Activated CD4-positive, alpha-beta T cell treated with anti-CD3 and anti-CD28 coated beads for 4 hours (primary cell): ENCODE measurements around the gene ZC3H11A.
"Not testable (repeated sequence)": the region's sequence is repeated elsewhere in the genome, so short reads cannot be mapped to it uniquely, and the experiment has no call there.

Experiments
- DNase-seq, 2 donors: peaks; one replicate each; pipeline ENCODE4 v3.0.0-alpha.2; 2020

Gene ZC3H11A

GRCh38 chr1:203789966-203790365 is 5.5 kb upstream of the ZC3H11A start:
- no peak for DNase-seq

DNA sequence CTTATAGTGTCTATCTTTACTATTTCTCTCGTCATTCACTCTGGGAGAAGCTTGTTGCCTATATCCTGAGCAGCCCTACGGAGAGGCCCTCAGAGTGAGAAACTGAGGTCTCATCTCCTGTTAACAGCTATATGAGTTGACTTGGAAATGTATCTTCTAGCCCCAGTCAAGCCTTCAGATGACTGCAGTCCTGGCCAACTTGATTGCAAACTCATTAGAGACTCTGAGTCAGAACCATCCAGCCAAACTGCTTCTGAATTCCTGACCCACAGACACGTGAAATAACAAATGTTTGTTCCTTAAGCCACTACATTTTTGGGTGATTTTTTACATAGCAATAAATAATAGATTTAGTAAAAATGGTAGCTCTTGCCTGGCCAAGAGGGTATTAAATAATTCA is 3.9 kb upstream of the ZC3H11A start:
- no peak for DNase-seq

DNA sequence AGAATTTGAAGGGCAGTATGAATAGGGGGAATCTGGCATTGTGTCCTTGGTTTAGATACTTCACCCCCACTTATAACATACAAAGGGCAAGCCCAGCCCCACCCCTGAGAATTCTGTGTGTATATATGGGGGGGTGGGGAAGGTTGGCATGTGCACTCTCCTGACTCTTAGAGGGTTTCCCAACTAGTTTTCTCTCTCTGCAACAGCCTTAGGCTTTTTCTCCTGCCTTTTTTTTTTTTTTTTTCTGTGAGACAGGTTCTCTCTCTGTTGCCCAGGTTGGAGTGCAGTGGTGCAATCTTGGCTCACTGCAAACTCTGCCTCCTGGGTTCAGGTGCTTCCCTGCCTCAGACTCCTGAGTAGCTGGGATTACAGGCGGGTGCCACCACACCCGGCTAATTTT is 2.9 kb upstream of the ZC3H11A start:
- DNase-seq: no peak

GRCh38 chr1:203793561-203793960 is 1.9 kb upstream of the ZC3H11A start:
- not testable (repeated sequence) for DNase-seq

DNA sequence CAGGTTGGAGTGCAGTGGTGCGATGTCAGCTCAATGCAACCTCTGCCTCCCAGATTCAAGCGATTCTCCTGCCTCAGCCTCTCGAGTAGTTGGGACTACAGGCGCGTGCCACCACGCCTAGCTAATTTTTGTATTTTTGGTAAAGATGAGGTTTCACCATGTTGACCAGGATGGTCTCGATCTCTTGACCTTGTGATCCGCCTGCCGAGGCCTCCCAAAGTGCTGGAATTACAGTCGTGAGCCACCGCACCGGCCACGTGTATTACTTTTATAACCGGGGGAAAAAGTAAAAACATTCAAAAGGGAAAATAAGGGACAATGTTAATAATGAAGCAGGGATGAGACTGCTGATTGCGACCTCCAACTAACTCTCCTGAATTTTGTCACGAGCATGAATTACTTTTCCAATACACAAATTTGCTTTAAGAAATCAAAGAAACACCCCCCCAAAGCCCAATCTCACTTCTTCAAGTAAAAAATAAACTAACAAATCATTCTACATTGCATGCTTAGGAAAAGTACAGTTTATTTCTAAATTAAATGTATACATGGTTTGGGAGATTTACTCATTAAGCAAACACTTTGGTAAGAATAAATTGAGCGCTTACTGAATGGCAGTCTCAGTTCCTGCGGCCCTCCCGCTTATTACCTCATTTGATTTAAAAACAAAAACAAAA is 521 bp upstream of the ZC3H11A start:
- no peak for DNase-seq

GRCh38 chr1:203796236-203796605 is 798 bp downstream of the ZC3H11A start:
- no peak for DNase-seq

- no peak for DNase-seq
Measured at GRCh38 chr1:203797216-203797615, 1.8 kb downstream of the ZC3H11A start.

DNA sequence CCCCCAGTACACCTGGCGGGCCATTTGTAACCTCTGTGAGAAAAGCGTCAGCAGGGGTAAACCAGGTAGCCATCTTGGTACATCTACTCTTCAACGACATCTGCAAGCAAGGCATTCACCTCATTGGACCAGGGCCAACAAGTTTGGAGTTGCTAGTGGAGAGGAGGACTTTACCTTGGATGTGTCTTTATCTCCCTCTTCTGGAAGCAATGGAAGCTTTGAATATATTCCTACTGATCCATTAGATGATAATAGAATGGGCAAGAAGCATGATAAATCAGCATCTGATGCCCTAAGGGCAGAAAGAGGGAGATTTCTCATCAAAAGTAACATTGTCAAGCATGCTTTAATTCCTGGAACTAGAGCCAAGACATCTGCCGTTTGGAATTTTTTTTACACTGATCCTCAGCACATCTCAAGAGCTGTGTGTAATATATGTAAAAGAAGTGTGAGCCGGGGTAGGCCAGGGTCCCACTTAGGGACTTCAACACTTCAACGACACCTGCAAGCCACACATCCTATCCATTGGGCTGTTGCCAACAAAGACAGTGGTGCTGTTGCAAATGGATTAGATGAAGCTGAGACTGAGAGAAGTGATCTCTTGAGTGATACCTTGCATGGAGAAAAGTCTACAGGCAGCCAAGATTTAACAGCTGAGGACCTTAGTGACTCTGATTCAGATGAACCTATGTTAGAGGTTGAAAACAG is 2.7 kb downstream of the ZC3H11A start:
- DNase-seq: no peak

DNA sequence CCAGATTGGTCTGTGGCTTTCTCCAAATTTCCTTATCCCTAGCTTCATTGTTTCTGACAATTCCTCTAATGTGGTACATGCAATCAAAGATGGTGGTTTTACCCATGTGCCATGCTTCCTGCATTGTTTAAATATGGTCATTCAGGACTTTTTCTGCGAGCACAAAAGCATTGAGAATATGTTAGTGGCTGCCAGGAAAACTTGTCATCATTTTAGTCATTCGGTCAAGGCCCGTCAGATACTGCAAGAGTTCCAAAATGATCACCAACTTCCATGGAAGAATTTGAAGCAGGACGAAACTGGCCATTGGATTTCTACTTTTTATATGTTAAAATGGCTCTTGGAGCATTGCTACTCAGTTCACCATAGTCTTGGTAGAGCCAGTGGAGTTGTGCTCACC is 3.7 kb downstream of the ZC3H11A start:
- no peak for DNase-seq

DNA sequence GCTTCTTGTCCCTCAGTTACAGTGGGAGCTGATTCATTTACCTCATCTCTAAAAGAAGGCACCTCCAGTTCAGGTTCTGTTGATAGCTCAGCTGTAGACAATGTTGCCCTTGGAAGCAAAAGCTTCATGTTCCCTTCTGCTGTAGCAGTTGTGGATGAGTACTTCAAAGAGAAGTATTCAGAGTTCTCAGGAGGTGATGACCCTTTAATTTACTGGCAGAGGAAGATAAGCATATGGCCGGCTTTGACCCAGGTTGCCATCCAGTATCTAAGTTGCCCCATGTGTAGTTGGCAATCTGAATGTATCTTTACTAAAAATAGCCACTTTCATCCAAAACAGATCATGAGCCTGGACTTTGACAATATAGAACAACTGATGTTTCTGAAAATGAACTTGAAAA is 4.5 kb downstream of the ZC3H11A start:
- no peak for DNase-seq

GRCh38 chr1:203805689-203806088 is 10.3 kb downstream of the ZC3H11A start:
- DNase-seq: no peak

DNA sequence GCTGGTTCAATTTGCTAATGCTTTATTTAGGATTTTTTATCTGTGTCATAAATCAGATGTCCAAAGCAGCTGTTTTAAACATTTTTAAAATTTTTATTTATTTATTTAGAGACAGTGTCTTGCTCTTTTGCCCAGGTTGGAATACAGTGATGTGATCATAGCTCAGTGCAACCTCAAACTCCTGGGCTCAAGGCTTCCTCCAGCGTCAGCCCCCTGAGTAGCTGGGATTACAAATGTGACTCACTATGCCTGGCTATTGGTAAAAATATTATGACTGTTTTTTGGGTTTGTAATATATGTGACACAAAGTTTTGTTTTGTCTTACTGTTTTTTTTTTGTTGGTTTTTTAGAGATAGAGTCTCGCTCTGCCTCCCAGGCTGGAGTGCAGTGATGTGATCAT is 11.8 kb downstream of the ZC3H11A start:
- no peak for DNase-seq

DNA sequence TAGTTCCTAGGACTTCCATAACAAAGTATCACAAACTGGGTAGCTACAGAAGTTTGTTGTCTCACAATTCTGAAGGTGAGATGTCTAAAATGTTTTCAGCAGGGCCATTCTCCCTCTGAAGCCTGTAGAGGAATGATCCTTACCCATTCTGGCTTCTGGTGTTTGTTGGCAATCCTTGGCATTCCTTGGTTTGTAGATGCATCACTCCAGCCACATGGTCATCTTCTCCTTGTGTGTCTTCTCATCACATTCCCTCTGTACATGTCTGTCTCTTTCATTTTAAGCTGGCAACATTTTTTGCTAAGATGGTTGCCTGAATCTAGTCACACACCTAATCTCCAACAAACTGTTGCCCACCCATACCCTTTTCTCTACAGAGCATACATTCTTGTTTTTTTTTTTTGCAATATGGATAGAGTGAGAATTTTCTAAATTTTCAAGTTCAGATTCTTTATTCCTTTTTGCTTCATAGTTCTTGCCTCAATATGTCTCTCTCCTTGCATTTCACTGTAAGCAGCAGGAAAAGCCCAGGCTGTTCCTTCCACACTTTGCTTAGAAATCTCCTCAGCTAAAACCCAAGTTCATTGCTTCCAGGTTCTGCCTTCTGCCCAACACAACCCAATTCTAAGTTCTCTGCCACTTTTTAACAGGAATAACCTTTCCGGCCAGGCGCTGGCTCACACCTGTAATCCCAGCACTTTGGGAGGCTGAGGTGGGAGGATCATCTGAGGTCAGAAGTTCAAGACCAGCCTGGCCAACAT is 18.3 kb downstream of the ZC3H11A start:
- no peak for DNase-seq

DNA sequence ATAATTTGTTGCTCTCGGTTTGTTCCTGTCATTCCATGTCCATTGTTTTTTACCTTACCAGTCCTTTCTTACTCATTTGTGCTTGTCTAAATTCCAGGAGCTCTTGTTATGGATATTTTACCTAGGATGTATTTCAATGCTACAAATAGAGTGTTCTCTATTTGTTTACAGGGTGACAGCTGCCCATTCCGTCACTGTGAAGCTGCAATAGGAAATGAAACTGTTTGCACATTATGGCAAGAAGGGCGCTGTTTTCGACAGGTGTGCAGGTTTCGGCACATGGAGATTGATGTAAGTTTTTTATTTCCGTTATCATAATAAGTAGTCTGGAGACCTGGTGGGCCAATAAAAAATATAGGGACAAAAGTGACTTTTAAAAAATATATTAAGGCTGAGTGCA is 23.0 kb downstream of the ZC3H11A start:
- no peak for DNase-seq

GRCh38 chr1:203823306-203823705 is 27.9 kb downstream of the ZC3H11A start:
- no peak for DNase-seq

GRCh38 chr1:203826175-203826574 is 30.8 kb downstream of the ZC3H11A start:
- no peak for DNase-seq

DNA sequence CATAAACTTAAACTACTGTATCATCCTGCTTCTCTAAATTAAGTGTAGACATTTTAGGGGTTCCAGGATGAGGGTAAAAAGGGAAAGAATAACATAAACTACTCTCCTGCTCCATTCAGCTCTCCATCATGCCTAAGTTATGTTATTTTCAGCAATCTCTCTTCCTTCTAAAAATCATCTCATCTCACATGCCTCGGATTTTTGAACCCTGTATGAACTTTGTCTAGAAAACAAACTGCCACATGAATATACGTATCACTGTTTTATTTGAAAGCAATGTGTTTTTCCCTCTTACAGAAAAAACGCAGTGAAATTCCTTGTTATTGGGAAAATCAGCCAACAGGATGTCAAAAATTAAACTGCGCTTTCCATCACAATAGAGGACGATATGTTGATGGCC is 32.6 kb downstream of the ZC3H11A start:
- no peak for DNase-seq

DNA sequence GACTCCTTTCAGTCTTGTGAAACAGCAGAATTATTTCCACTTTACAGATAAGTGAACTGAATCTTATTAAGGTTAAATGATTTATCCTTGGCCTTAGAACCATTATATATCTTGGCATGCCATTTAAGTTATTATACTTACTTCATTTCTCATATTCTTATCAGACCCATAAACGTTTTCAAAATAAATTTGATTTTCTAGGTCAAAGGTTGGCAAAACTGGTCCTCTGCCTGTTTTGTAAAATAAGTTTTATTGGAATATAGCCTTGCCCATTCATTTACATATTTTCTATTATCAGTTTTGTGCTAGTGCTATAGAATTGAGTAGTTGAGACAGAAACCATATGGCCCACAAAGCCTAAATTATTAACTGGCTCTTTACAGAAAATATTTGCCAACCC is 33.1 kb downstream of the ZC3H11A start:
- no peak for DNase-seq

- not testable (repeated sequence) for DNase-seq
Measured at GRCh38 chr1:203829247-203829646, 33.8 kb downstream of the ZC3H11A start.

DNA sequence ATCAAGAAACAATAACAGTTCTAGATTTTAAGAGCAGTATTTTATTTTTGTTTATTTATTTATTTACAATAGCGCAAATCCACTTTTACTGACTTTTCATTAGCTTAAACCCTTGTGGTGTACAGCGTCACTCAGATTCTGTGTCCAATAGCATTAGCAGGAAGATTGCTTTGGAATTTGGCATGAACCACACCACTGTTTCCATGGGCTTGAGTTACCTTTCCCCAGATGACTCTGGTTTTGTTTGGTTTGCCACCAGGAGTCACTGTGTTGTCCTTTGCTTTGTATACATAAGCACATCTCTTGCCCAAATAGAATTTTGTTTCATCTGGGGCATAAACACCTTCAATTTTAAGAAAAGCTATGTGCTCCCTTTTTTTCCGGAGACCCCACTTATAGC is 40.1 kb downstream of the ZC3H11A start:
- DNase-seq: no peak

DNA sequence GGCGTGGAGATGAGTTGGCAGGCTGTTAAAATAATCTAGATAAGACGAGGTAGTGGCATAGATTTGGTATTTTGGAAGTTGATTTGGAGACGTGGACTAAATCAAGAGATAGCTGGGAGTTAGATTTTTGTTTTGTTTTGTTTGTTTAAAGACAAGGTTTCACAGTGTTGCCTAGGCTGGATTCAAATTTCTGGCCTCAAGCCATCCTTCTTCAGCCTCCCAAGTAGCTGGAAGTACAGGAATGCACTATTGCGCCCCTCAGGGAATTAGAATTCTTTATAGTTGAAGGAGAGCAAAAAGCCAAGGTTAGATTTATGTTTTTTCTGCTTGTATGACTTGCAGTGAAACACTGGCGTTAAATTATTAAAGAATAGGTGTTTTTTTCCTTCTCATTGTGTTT is 43.7 kb downstream of the ZC3H11A start:
- DNase-seq: no peak

DNA sequence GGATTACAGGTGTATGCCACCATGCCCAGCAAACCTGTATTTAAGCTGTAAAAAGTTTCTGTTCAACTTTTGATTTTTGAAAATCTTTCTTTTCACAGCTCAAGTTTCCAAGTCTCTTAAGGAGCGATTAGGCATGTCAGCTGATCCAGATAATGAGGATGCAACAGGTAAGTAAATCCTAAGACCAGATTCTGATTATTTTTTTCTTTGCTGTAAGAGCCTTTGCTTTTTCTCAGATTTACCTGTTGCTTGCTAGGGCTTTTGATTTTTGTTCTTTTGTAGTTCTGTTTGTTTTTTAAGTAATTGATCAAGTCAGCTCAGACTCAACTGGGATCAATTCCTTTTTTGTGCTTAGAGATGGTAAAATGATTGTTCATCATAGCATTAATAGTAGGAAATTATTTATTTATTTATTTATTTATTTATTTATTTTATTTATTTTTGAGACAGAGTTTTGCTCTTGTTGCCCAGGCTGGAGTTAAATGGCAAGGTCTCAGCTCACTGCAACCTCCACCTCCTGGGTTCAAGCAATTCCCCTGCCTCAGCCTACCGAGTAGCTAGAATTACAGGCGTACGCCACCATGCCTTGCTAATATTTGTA is 44.9 kb downstream of the ZC3H11A start:
- DNase-seq: no peak

- DNase-seq: no peak
Measured at GRCh38 chr1:203842559-203842876, 47.1 kb downstream of the ZC3H11A start.

DNA sequence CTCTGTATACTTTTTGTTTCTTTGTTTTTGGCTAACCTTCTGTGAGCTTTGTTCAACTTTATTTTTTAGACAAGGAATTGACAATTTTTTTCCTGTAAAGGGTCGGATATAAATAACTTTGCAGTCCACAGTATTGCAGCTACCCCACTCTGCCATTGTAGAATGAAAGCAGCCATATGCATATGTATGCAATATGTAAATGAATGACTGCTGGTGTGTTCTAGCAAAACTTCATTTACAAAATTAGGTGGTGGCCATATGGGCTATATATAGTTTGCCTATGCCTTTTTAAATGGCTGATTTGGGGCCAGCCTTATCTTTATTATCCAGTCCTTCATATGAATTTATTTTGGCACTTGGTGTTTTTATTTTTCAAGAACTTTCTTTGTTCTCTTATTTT is 48.0 kb downstream of the ZC3H11A start:
- no peak for DNase-seq
